Sigmoid colon (tissue), 7 donors: ENCODE results near the gene ACTR5. TPM values are rescaled to one million over a fixed set of nuclear protein-coding genes. Genes with fewer than 3 reads are reported as not detected.

Experiments
- DNase-seq: peaks from one replicate; pipeline ENCODE4 v3.0.0-alpha.2; 2019
- H3K27ac ChIP-seq, 4 donors: fragments of 200-600 bp; sonication (generic); one replicate each; pipeline ENCODE4 v1.5.1; 2016 to 2019; ENCODE audit warnings: mild to moderate bottlenecking in 1 of 4
- H3K27me3 ChIP-seq, 3 donors: fragments of 200-600 bp; sonication (generic); one replicate each; pipeline ENCODE4 v1.5.1; 2019; ENCODE audit warnings: mild to moderate bottlenecking in 1 of 3
- H3K36me3 ChIP-seq, 4 donors: fragments of 200-600 bp; sonication (generic); one replicate each; pipeline ENCODE4 v1.5.1; 2016 to 2019
- H3K4me1 ChIP-seq, 4 donors: fragments of 200-600 bp; sonication (generic); one replicate each; pipeline ENCODE4 v1.5.1; 2017 to 2019
- H3K4me3 ChIP-seq, 4 donors: fragments of 200-600 bp; sonication (generic); one replicate each; pipeline ENCODE4 v1.5.1; 2017 to 2019; ENCODE audit warnings: mild to moderate bottlenecking in 2 of 4, moderate library complexity in 1 of 4
- H3K9me3 ChIP-seq, 4 donors: fragments of 200-600 bp in 3 of 4; sonication (generic) in 3 of 4; one replicate each; pipeline versions ENCODE4 v1.5.1 to v1.6.1; 2013 to 2019
- CTCF ChIP-seq, 4 experiments: fragments of 450-650 bp in 3 of 4; fragments of 200-600 bp in 1 of 4; IDR thresholded peaks; one replicate each; pipeline ENCODE4 v1.5.1; 2016 to 2019; ENCODE audit warnings: antibody characterized with exemption in 4 of 4, mild to moderate bottlenecking in 3 of 4, moderate library complexity in 2 of 4
- EP300 ChIP-seq, 4 donors: sonication (generic); formaldehyde crosslinking; IDR thresholded peaks; one replicate each; pipeline ENCODE4 v1.6.1; 2017; ENCODE audit warnings: antibody characterized with exemption in 4 of 4
- POLR2A ChIP-seq, 2 donors: fragments of 450-650 bp; IDR thresholded peaks; one replicate each; pipeline ENCODE4 v1.6.1; 2016; ENCODE audit warnings: antibody characterized with exemption in 2 of 2, mild to moderate bottlenecking in 2 of 2, moderate library complexity in 2 of 2
- POLR2AphosphoS5 ChIP-seq, 4 donors: sonication (generic); formaldehyde crosslinking; IDR thresholded peaks; one replicate each; pipeline ENCODE4 v1.6.1; 2017; ENCODE audit warnings: antibody characterized with exemption in 4 of 4
- WGBS, 2 donors: extraction: QIAGEN DNeasy Blood & Tissue Kit; methylation state at CpG; one replicate each; pipeline ENCODE4 v1.1.7; 2013; 5-methylcytosine and 5-hydroxymethylcytosine counted together
- intact Hi-C: fragments of 100-400 bp; cut with DNase I; formaldehyde crosslinking; loops from one replicate; pipeline ENCODE4 v1.15.1; 2023
- polyA plus RNA-seq, 3 donors: library from polyadenylated mRNA; stranded (reverse); fragments of 200-250 nt; gene quantifications; one replicate each; pipeline ENCODE4 v1.2.3, GENCODE V29; 2013
- total RNA-seq, 4 donors: library from RNA; depleted of rRNA; stranded (reverse); fragments of >200 nt; gene quantifications; one replicate each; pipeline ENCODE4 v1.1.0, GENCODE V29; 2016
- donor health status: healthy with polysubstance abuse.
- donor health status: Bipolar disorder and iron deficiency.
- donor health status: healthy.

The ACTR5 gene
- total and polyA plus RNA-seq, 7 donors = 1.8 to 10.0 (median 6.4) TPM

GRCh38 chr20:38751360-38751976, 3.2 kb downstream of the ACTR5 start:
- no peak overlapping the region for H3K27ac ChIP-seq
- peaks cover 0 to 21% (median 16%) of the 10 kb centered on the region in 4 donors for H3K4me1 ChIP-seq
- no peaks in the 10 kb centered on the region for H3K9me3 ChIP-seq
- WGBS, 2 donors = 66 to 72% methylated on average over 5 of the region's 5 CpGs
- H3K4me3 ChIP-seq = no peak overlapping the region
- no peaks in the 10 kb centered on the region for H3K27me3 ChIP-seq
- no peak for DNase-seq
- TF ChIP-seq CTCF (IDR thresholded peaks at IDR 0.05) = peak in 3 of 4 experiments; percentile 27 to 47 (median 34)
- no peak for TF ChIP-seq POLR2AphosphoS5 (IDR thresholded peaks at IDR 0.05)
- no peak for TF ChIP-seq EP300 (IDR thresholded peaks at IDR 0.05)
- no peak for TF ChIP-seq POLR2A (IDR thresholded peaks at IDR 0.05)
- H3K36me3 ChIP-seq = peaks cover 17 to 44% (median 21%) of the 10 kb centered on the region in 4 donors
- intact Hi-C loops = loop anchor here (10.0 kb wide), 1 partner anchor 293 kb away; no protein-coding TSS in a partner anchor

- no peak for TF ChIP-seq POLR2A (IDR thresholded peaks at IDR 0.05)
- TF ChIP-seq EP300 (IDR thresholded peaks at IDR 0.05) = no peak
- TF ChIP-seq POLR2AphosphoS5 (IDR thresholded peaks at IDR 0.05) = no peak
- Histone ChIP-seq H3K27ac (no peak overlapping the region), H3K36me3 (peaks cover 21 to 50% (median 26%) of the 10 kb centered on the region in 4 donors), H3K27me3 (no peaks in the 10 kb centered on the region), H3K4me3 (no peak overlapping the region), H3K9me3 (no peaks in the 10 kb centered on the region), H3K4me1 (peaks cover 0 to 21% (median 16%) of the 10 kb centered on the region in 4 donors)
- no peak for DNase-seq
- 92 to 97% methylated on average over 4 of the region's 4 CpGs for WGBS, 2 donors
- intact Hi-C loops = loop anchor here (1.0 to 10.0 kb wide), 2 partner anchors 106 to 293 kb away; no protein-coding TSS in a partner anchor
These were observed 3.8 kb downstream of the ACTR5 start for GRCh38 chr20:38752029-38752428.

GRCh38 chr20:38754924-38755323, 6.7 kb downstream of the ACTR5 start:
- DNase-seq = no peak
- Histone ChIP-seq H3K27ac (no peak overlapping the region), H3K27me3 (no peaks in the 10 kb centered on the region), H3K9me3 (no peaks in the 10 kb centered on the region), H3K36me3 (peaks cover 28 to 79% (median 38%) of the 10 kb centered on the region in 4 donors), H3K4me3 (no peak overlapping the region), H3K4me1 (peaks cover 0 to 3% (median 0%) of the 10 kb centered on the region in 4 donors)
- 97% methylated on average over 13 of the region's 13 CpGs for WGBS, 2 donors
- TF ChIP-seq POLR2AphosphoS5 (IDR thresholded peaks at IDR 0.05) = no peak
- no peak for TF ChIP-seq CTCF (IDR thresholded peaks at IDR 0.05)
- TF ChIP-seq EP300 (IDR thresholded peaks at IDR 0.05) = no peak
- TF ChIP-seq POLR2A (IDR thresholded peaks at IDR 0.05) = no peak
- intact Hi-C loops = loop anchor here (10.0 kb wide), 1 partner anchor 290 kb away; no protein-coding TSS in a partner anchor

- intact Hi-C loops = loop anchor here (10.0 kb wide), 1 partner anchor 289 kb away; no protein-coding TSS in a partner anchor
- no peaks in the 10 kb centered on the region for H3K4me1 ChIP-seq
These were observed 7.2 kb downstream of the ACTR5 start for GRCh38 chr20:38755324-38755910.

More at GRCh38 chr20:38755324-38755910, 7.2 kb downstream of the ACTR5 start:
- 73 to 83% methylated on average over 6 of the region's 6 CpGs for WGBS, 2 donors
- no peak overlapping the region for H3K4me3 ChIP-seq
- H3K36me3 ChIP-seq = peaks cover 28 to 84% (median 40%) of the 10 kb centered on the region in 4 donors
- no peak overlapping the region for H3K27ac ChIP-seq
- TF ChIP-seq EP300 (IDR thresholded peaks at IDR 0.05) = no peak
- no peak for TF ChIP-seq POLR2A (IDR thresholded peaks at IDR 0.05)
- no peak for TF ChIP-seq CTCF (IDR thresholded peaks at IDR 0.05)
- TF ChIP-seq POLR2AphosphoS5 (IDR thresholded peaks at IDR 0.05) = no peak
- H3K9me3 ChIP-seq = no peaks in the 10 kb centered on the region
- DNase-seq = no peak
- no peaks in the 10 kb centered on the region for H3K27me3 ChIP-seq
